Fibroblast of peridontal ligament (primary cell): ENCODE results near the gene ADAT2.
A peak's percentile ranks its signal among the peaks of the same experiment; 100 is the strongest.

Experiments used
- DNase-seq: peaks from one replicate; pipeline ENCODE4 v3.0.0-alpha.2; 2010; ENCODE audit errors: extremely low read depth

The ADAT2 gene

GRCh38 chr6:143441680-143442545 lies 8.6 kb downstream of the ADAT2 start:
- peak; percentile 92 for DNase-seq

GRCh38 chr6:143441010-143441409 lies 9.5 kb downstream of the ADAT2 start:
- no peak for DNase-seq

- no peak for DNase-seq
These were observed 17.9 kb downstream of the ADAT2 start for GRCh38 chr6:143432588-143432987.

GRCh38 chr6:143431226-143431625 lies 19.3 kb downstream of the ADAT2 start:
- no peak for DNase-seq

- DNase-seq: no peak
These were observed 20.5 kb downstream of the ADAT2 start for GRCh38 chr6:143429970-143430369.

GRCh38 chr6:143427109-143427817 lies 23.2 kb downstream of the ADAT2 start:
- DNase-seq: peak; percentile 96

- DNase-seq: no peak
These were observed 24.5 kb downstream of the ADAT2 start for GRCh38 chr6:143426026-143426425.

- DNase-seq: no peak
These were observed 31.0 kb downstream of the ADAT2 start for GRCh38 chr6:143419526-143419925.

GRCh38 chr6:143414769-143415168 lies 35.7 kb downstream of the ADAT2 start:
- no peak for DNase-seq

GRCh38 chr6:143410859-143411270 lies 39.6 kb downstream of the ADAT2 start:
- peak; percentile 58 for DNase-seq

GRCh38 chr6:143408787-143409162 lies 41.7 kb downstream of the ADAT2 start:
- DNase-seq: no peak

- no peak for DNase-seq
These were observed 42.2 kb downstream of the ADAT2 start for GRCh38 chr6:143408151-143408786.

- DNase-seq: no peak
These were observed 43.8 kb downstream of the ADAT2 start for GRCh38 chr6:143406673-143407072.

GRCh38 chr6:143405373-143406154 lies 44.9 kb downstream of the ADAT2 start:
- DNase-seq: peak; percentile 46

GRCh38 chr6:143402721-143403336 lies 47.7 kb downstream of the ADAT2 start:
- DNase-seq: no peak

- no peak for DNase-seq
These were observed 48.7 kb downstream of the ADAT2 start for GRCh38 chr6:143401636-143402370.

GRCh38 chr6:143401068-143401446 lies 49.4 kb downstream of the ADAT2 start:
- no peak for DNase-seq

- DNase-seq: peak; percentile 27
These were observed 50.0 kb downstream of the ADAT2 start for GRCh38 chr6:143400258-143401067.

GRCh38 chr6:143399775-143400174 lies 50.7 kb downstream of the ADAT2 start:
- DNase-seq: no peak

- no peak for DNase-seq
These were observed 51.3 kb downstream of the ADAT2 start for GRCh38 chr6:143399176-143399575.
